HUES48 (cell line): Measurements from ENCODE around the gene BANF2.

Source experiments
- H3K27ac ChIP-seq: one replicate; pipeline ENCODE4 v1.7.0; 2013; ENCODE audit warnings: low read depth, low read length, inconsistent platforms
- H3K27me3 ChIP-seq: 2 replicates; pipeline ENCODE4 v1.6.1; 2013; ENCODE audit warnings: mild to moderate bottlenecking, low read length; ENCODE audit not compliant: control insufficient read depth, insufficient read depth
- H3K36me3 ChIP-seq: 2 replicates; pipeline ENCODE4 v1.6.1; 2013; ENCODE audit warnings: low read length; ENCODE audit not compliant: control insufficient read depth, insufficient read depth
- H3K4me1 ChIP-seq: 2 replicates; pipeline ENCODE4 v1.6.1; 2013; ENCODE audit warnings: mild to moderate bottlenecking, low read length; ENCODE audit not compliant: control insufficient read depth, insufficient read depth
- H3K4me3 ChIP-seq: 2 replicates; pipeline ENCODE4 v1.5.1; 2013; ENCODE audit warnings: mild to moderate bottlenecking, low read depth, low read length
- H3K9ac ChIP-seq: 2 replicates; pipeline ENCODE4 v1.6.1; 2013; ENCODE audit warnings: mild to moderate bottlenecking, low read depth, low read length, moderate library complexity
- H3K9me3 ChIP-seq: 2 replicates; pipeline ENCODE4 v1.6.1; 2013; ENCODE audit warnings: low read length; ENCODE audit not compliant: control insufficient read depth, insufficient read depth

Gene BANF2

DNA sequence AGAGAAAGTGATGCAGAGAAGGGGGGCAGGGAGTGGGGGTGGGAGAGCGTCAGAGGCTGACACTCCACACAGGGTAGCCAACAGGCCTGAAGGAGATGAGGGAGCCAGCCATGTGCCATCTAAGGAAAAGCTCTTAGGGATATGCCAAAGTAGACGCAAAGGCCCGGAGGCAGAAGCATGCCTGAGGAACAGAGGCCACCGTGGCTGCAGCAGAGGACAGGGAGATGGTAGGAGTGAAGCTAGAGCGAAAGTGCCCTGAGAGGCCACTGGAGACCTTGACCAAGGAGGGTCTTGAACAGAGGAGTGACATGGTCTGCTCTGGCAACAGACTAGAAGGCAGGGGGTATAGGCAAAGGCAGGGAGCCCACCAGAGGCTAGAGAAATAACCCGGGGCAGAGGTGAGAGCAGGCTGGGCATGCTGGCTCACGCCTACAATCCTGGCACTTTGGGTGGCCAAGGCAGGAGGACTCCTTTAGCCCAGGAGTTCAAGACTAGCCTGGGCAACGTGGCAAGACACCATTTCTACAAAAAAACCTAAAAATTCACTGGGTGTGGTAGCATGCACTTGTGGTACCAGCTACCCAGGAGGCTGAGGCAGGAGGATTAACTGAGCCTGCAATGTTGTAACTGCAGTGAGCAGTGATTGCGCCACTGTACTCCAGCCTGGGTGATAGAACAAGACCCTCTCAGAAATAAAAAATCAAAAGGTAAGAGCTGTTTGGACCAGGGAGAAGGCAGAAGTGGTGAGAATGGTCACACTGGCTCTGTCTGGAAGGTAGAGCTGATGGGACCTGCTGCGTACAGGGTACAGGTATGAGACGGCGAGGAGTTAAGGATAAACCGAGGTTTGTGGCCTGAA lies 24.0 kb upstream of the BANF2 start:
- no peak overlapping the region for H3K9ac ChIP-seq
- H3K36me3 ChIP-seq = peaks cover 38% of the 10 kb centered on the region
- no peaks in the 10 kb centered on the region for H3K27me3 ChIP-seq
- no peaks in the 10 kb centered on the region for H3K9me3 ChIP-seq
- no peak overlapping the region for H3K27ac ChIP-seq
- H3K4me3 ChIP-seq = no peak overlapping the region
- H3K4me1 ChIP-seq = peaks cover 29% of the 10 kb centered on the region

- H3K36me3 ChIP-seq = peaks cover 38% of the 10 kb centered on the region
- H3K27ac ChIP-seq = no peak overlapping the region
- H3K4me1 ChIP-seq = peaks cover 27% of the 10 kb centered on the region
- H3K27me3 ChIP-seq = no peaks in the 10 kb centered on the region
- no peak overlapping the region for H3K9ac ChIP-seq
- H3K4me3 ChIP-seq = no peak overlapping the region
- no peaks in the 10 kb centered on the region for H3K9me3 ChIP-seq
These were observed 23.4 kb upstream of the BANF2 start for GRCh38 chr20:17676378-17676759.

DNA sequence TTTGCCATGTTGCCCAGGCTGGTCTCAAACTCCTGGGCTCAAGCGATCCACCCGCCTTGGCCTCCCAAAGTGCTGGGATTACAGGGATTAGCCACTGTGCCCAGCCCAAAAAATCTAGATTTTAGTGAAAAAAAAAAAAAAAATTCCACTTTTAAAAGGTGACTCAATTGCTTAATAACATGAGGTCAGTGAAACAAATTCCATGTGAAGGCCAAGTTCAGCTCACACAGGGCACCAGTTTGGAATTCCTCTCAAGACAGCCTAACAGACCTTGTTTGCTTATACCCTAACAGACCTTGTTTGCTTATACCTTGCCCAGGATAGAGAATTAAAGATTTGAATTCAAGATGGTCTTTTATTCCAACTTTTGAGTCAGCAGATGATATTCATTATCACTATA lies 22.8 kb upstream of the BANF2 start:
- no peak overlapping the region for H3K9ac ChIP-seq
- peaks cover 38% of the 10 kb centered on the region for H3K36me3 ChIP-seq
- no peak overlapping the region for H3K4me3 ChIP-seq
- no peak overlapping the region for H3K27ac ChIP-seq
- H3K4me1 ChIP-seq = peaks cover 22% of the 10 kb centered on the region
- H3K27me3 ChIP-seq = no peaks in the 10 kb centered on the region
- no peaks in the 10 kb centered on the region for H3K9me3 ChIP-seq

GRCh38 chr20:17678295-17678694 lies 21.5 kb upstream of the BANF2 start:
- peaks cover 28% of the 10 kb centered on the region for H3K4me1 ChIP-seq
- no peaks in the 10 kb centered on the region for H3K27me3 ChIP-seq
- no peak overlapping the region for H3K4me3 ChIP-seq
- H3K9ac ChIP-seq = no peak overlapping the region
- peaks cover 38% of the 10 kb centered on the region for H3K36me3 ChIP-seq
- no peaks in the 10 kb centered on the region for H3K9me3 ChIP-seq
- H3K27ac ChIP-seq = no peak overlapping the region

- Histone ChIP-seq H3K27me3 (no peaks in the 10 kb centered on the region), H3K36me3 (peaks cover 38% of the 10 kb centered on the region), H3K9me3 (no peaks in the 10 kb centered on the region), H3K4me3 (no peak overlapping the region), H3K4me1 (peaks cover 28% of the 10 kb centered on the region), H3K27ac (no peak overlapping the region), H3K9ac (no peak overlapping the region)
These were observed 20.9 kb upstream of the BANF2 start for GRCh38 chr20:17678886-17679285.

- Histone ChIP-seq H3K9ac (peak overlapping the region; percentile 51), H3K27me3 (no peaks in the 10 kb centered on the region), H3K9me3 (no peaks in the 10 kb centered on the region), H3K27ac (peak overlapping the region; percentile 73), H3K4me3 (peak overlapping the region; percentile 84), H3K4me1 (peaks cover 28% of the 10 kb centered on the region), H3K36me3 (peaks cover 33% of the 10 kb centered on the region)
These were observed 19.6 kb upstream of the BANF2 start for GRCh38 chr20:17679941-17680835.

- no peaks in the 10 kb centered on the region for H3K9me3 ChIP-seq
- peak overlapping the region; percentile 73 for H3K27ac ChIP-seq
- peak overlapping the region; percentile 84 for H3K4me3 ChIP-seq
- peaks cover 30% of the 10 kb centered on the region for H3K36me3 ChIP-seq
- peaks cover 28% of the 10 kb centered on the region for H3K4me1 ChIP-seq
- H3K9ac ChIP-seq = peak overlapping the region; percentile 51; the same call in 1 of the 2 replicates
- no peaks in the 10 kb centered on the region for H3K27me3 ChIP-seq
These were observed 18.7 kb upstream of the BANF2 start for GRCh38 chr20:17680836-17681725.

GRCh38 chr20:17681726-17682102 lies 18.1 kb upstream of the BANF2 start:
- no peaks in the 10 kb centered on the region for H3K27me3 ChIP-seq
- H3K4me3 ChIP-seq = peak overlapping the region; percentile 84
- peak overlapping the region; percentile 70 for H3K9ac ChIP-seq
- peaks cover 23% of the 10 kb centered on the region for H3K36me3 ChIP-seq
- H3K4me1 ChIP-seq = peaks cover 28% of the 10 kb centered on the region
- H3K27ac ChIP-seq = peak overlapping the region; percentile 77
- no peaks in the 10 kb centered on the region for H3K9me3 ChIP-seq

- Histone ChIP-seq H3K27ac (peak within 1 kb of the TSS; percentile 77), H3K36me3 (peaks cover 22% of the 10 kb centered on the region), H3K4me3 (peak within 1 kb of the TSS; percentile 84), H3K4me1 (peaks cover 28% of the 10 kb centered on the region), H3K9ac (peak within 1 kb of the TSS; percentile 70), H3K27me3 (no peaks in the 10 kb centered on the region), H3K9me3 (no peaks in the 10 kb centered on the region)
These were observed 17.5 kb upstream of the BANF2 start, which contains the start of gene RRBP1 for GRCh38 chr20:17682103-17682888. Gene RRBP1, minus strand, starts transcription at chr20:17682242. Its CDS starts 21,735 bp downstream, at chr20:17660507.

GRCh38 chr20:17682889-17683198 lies 16.9 kb upstream of the BANF2 start:
- Histone ChIP-seq H3K36me3 (peaks cover 19% of the 10 kb centered on the region), H3K27me3 (no peaks in the 10 kb centered on the region), H3K4me3 (peak overlapping the region; percentile 55), H3K9ac (peak overlapping the region; percentile 38), H3K9me3 (no peaks in the 10 kb centered on the region), H3K4me1 (peaks cover 28% of the 10 kb centered on the region), H3K27ac (peak overlapping the region; percentile 77)
